Measurements from ENCODE around the gene TMEM163.

DNA sequence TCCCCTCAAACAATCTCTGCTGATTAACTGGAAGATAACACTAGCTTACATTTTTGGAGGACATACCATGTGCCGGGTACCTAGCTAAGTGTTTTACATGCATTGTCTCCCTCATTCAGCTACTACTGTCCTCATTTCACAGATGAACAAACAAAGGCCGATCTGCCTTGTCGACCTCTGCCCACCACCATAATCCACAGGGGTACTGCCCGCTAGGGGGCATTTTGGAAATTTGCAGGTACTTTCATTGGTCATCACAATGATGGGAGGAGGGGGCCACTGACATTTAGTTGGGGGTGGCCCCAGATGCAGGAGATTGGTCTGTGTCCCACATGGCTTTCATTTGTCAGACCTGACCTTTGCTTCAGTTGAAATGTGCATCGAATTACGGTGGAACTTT, 3.9 kb upstream of the TMEM163 start:
- TF ChIP-seq, protein P1, sequence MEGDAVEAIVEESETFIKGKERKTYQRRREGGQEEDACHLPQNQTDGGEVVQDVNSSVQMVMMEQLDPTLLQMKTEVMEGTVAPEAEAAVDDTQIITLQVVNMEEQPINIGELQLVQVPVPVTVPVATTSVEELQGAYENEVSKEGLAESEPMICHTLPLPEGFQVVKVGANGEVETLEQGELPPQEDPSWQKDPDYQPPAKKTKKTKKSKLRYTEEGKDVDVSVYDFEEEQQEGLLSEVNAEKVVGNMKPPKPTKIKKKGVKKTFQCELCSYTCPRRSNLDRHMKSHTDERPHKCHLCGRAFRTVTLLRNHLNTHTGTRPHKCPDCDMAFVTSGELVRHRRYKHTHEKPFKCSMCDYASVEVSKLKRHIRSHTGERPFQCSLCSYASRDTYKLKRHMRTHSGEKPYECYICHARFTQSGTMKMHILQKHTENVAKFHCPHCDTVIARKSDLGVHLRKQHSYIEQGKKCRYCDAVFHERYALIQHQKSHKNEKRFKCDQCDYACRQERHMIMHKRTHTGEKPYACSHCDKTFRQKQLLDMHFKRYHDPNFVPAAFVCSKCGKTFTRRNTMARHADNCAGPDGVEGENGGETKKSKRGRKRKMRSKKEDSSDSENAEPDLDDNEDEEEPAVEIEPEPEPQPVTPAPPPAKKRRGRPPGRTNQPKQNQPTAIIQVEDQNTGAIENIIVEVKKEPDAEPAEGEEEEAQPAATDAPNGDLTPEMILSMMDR (IDR thresholded peaks at IDR 0.05) = no peak
- no peak for TF ChIP-seq EP300 (IDR thresholded peaks at IDR 0.05)
- no peak for TF ChIP-seq POLR2A (IDR thresholded peaks at IDR 0.05)
